Activated T-helper 1 cell treated with anti-CD3 and anti-CD28 coated beads, Interleukin-2, amount 50 U/mL, for 16 hours (primary cell): ENCODE results near the gene CACNA1H.

Experiments used
- DNase-seq, 2 donors: peaks; one replicate each; pipeline ENCODE4 v3.0.0-alpha.2; 2020; ENCODE audit warnings: low read depth in 1 of 2, low spot score in 1 of 2

The CACNA1H gene

DNA sequence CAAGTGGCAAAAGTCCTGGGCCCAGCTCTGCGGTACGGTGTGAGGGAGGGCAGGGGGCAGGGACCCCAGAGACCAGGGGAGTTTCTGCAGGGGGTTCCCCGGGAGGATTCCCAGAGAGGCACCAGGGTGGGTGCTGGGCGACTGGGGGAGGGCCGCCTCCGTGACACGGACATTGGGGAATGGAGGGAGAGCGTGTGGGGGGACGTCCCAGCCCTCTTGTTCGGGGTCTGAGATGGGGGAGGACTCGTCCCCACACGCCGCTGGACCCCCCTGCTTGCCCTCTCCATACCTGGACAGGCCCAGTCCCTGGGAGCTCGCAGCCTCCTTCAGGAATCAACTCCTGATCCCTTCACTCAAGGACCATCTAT lies 30.5 kb upstream of the CACNA1H start:
- no peak for DNase-seq

DNA sequence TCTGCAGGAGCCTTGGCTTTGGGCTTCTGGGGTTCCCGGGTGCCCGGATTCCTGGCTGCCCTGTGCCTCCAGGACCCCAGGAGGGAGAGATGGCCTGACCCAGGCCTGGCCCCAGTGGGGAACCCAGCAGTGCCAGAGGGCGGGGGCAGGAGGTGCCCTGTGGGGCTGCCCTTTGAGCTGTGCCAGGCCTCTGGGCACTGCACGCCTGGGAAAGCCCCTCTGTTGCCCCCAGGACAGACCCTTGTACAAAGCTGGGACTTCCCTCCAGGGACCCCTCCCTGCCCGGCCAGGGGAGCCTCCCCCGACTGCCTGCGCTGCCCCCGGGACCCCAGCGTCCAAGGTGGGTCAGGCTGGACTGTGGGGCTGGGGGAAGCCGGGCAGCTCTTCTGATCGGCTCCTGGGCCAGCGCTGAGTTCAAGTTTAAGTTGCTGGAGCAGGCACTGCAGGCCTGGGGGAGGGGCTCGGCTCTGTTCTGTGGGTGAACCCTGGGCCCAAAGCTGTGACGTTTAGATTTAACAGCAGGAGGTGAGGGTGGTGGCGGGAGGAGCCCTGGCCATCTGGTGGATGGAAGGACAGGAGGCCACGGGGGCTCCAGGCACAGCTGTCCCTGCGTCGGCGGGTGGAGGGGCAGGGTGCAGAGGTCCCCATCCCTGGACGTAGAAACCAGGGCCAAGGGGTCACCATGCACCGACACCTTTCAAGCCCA lies 29.2 kb upstream of the CACNA1H start:
- no peak for DNase-seq

DNA sequence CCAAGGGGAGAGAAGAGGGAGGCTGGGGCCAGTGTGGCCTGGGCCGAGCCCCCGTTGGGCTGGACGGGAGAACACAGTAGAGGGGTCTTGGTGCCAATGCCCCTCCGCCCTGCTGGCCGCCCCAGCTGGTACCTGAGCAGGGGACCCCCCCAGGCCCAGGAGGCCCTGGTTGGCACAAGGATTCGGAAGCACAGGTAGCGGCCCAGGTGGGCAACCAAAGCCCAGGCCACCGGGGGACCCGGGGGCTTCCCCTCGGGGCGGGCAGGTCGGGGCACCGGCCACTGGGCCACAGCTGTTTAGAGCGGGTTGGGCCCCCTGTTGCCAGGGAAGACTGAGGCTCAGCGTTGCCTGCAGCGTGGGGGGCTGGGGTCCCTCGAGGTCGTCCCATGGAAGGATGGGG lies 28.6 kb upstream of the CACNA1H start:
- no peak for DNase-seq

DNA sequence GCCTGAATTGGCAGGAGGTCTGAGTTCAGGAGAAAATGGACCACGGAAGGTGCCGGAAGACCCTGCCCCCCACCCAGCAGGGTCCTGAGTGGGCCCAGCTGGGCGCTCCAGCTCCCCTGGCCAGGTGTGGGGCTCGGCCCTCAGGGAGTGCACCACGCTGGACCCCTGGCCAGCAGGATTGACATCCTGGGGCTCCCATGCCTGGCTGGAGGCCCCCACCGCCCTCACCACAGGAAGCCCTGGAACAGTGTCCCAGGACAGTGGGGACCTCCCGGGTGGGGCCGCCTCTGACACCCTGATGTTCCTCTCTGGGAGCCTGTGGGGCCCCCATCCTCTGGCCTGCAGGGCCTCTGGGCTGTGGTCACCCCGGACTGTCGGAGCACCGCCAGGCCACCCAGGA lies 28.1 kb upstream of the CACNA1H start:
- DNase-seq, result no peak

DNA sequence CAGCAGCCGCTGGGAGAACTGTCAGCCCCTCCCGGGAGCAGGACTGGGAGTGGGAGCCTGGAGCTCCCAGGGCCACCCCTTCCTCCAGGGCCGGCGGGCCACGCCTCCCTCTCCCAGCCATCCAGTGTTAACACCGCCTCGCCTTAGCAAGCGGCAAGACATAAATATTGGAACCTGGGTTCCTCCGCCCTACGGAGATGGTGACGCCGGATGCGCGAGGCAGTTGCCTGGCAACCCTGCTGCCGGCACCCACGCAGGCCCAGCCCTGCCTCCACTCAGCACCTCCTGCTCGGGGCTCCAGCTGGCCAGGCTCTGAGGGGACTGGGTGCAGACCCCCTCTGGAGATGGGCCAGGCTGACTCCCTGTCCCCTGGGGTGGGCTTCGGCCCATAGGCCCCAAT lies 27.4 kb upstream of the CACNA1H start:
- DNase-seq, result no peak

DNA sequence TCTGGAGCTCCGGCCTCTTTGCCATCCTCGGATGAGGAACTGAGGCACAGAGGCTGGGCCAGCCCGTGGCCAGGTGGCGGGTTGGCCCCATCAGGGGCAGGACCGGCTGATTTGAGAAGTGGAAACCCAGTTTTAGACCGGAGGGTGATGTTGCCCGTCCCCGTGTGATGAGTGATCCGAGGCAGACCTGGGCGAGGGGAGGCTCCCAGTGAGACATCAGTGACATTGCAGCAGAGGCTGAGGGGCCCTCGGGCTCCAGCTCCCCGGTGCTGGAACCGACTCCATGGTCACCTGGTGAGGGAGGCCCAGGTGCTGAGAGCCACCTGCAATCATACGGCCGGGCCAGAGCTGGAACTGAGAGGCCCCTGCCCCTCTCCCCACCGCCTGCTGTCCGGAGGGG lies 26.9 kb upstream of the CACNA1H start:
- no peak for DNase-seq

DNA sequence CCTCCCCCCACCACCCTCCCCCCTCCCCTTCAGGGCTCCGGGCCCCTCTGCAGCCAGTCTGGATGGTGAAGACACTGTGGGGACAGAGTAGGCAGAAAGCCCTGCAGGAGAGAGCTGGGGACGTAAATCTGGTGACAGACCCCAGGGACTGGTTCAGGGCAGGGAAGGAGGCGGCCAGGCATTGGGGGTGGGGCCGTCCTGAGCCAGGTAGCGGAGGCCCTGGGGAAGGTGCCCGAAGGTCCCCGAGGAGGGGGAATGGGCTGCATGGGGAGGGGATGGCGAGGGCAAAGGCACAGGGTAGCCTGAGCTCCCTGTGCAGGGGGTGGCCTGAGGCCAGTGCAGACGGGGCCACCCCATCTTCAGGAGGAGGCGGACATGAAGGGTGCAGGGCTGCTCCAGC lies 26.3 kb upstream of the CACNA1H start:
- no peak for DNase-seq

DNA sequence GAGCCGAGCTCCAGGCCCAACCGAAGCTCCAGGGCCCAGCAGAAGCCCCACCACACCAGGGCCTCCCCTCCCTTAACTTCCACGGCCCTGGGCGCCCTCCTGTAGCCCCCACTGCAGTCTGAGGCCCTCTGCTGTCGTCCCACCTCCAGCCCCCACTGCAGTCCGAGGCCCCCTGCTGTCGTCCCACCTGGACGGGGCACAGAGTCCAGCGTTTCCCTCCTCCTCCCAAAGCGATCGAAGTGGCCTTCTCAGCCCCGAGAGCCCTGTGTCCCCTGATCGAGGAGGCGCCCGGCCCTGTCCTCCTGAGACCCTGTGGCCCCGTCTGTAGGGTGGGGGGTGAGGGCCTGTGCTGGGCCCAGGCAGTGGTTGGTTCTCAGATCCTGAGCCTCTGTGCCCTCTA lies 25.8 kb upstream of the CACNA1H start:
- DNase-seq, result no peak

DNA sequence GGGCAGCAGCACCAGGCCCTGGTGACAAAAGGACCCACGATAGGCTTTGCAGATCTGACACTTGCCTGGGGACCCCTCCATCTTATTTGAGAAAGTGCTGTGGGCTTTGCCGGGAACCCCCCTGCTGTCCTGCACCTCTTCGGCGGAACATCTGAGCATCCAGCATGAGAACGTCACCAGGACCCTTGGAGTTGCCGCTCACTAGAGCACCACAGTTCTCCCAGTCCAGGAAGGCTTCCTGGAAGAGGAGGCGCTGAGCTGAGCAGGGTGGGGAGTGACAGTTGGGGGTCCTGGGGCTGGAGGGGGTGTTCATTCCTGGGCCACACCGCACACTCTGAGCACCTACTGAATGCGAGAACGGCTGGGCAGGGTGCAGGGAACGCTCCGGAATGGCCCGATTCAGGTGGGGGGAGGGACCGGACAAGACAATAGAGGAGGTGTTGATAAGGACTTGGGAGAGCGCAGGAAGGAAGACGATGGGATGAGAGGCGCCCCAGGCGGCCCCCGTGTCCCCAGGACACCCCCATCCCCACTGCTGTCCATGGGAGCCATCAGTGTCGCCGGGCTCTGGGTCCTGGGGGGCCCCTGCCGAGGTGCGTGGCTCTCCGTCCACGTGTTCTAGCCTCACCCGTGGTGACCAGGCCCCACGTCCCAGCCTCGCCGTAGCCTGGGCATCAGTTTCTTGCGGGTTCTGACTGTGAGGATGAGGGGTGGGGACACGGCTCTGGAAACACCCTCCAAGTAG lies 24.8 kb upstream of the CACNA1H start:
- DNase-seq, result no peak

DNA sequence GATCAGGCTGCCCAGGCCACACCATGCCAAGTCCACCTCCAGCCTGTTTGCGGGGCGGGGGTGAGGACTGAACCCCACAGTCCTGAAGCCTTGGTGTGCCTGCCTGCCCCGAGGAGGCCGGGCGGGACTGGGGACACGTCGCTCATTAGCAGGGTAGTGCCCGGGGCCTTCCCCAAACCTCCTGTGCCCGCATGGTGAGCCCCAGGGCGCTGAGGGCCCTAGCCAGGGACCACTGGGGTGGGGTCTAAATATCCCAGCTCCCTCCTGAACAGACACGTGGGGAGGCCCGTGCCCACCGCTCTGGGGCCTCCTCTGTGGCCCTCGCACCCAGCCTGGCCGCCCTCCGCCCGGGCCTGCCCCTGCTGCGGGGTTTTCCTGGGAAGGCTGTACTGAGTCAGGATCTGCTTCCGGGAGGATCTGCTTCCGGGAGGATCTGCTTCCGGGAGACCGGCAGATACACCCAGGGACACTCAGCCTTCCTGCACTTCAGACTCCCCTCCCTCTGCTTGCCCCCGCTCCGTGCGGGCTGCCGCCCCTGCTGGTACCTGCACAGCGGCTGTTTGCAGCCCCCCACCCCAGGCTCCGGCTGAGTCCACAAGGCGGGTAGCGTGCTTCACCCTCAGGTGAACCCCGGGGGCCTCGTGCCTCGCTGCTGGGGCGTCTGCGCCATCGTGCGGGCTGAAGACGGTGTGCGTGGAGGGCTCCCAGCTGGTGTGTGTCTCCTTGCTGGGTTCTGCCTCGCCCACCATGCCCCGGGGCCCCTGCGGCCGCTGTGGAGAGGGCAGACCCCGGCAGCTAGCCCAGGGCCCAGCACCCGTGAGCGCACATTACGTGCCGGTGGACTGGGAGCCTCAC lies 23.6 kb upstream of the CACNA1H start:
- no peak for DNase-seq

DNA sequence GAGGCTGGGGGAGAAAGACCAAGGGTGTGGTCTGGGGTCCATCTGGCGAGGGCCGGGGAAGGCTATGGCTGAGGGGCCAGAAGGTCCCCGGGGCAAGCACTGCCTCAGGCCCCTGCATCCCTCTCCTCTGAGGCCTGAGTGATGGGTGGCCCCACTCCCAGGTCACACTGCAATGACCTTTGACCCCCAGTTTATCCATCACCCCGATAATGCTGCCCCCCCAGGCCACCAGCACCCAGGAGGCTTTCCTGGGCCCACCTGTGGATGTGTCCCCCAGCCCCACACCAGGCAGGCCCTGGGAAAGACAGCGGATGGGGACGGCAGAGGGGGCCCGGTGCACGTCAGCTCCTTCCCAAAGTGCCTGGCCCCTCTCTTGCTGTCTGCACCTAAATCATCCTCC lies 22.5 kb upstream of the CACNA1H start:
- DNase-seq, result no peak

DNA sequence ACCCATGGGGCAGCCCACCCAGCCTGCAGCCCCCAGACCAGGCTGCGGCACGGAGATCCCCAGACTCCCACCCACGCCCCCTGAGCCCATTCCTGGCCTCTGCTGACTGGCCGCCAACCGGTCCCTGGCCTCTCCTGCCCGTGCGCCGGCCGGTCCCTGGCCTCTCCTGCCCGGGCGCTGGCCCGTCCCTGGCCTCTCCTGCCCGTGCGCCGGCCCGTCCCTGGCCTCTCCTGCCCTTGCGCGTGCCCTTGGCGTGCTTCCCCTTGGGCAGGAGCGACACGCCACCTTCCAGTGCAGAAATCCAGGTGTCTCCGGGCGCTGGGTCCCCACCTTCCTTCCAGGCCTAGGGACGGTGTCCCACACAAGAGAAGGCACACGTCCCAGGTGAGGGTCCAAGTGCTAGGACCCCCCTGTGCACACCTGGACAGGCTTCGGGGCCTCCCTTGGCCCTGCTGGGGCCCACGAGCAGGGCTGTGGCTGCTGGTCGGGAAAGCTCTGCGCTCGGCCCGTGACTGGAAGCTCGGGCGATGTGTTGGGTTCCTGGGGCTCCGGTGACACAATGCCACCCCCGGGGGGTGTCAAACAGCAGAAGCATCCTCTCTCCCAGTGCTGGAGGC lies 21.4 kb upstream of the CACNA1H start:
- DNase-seq, result no peak

DNA sequence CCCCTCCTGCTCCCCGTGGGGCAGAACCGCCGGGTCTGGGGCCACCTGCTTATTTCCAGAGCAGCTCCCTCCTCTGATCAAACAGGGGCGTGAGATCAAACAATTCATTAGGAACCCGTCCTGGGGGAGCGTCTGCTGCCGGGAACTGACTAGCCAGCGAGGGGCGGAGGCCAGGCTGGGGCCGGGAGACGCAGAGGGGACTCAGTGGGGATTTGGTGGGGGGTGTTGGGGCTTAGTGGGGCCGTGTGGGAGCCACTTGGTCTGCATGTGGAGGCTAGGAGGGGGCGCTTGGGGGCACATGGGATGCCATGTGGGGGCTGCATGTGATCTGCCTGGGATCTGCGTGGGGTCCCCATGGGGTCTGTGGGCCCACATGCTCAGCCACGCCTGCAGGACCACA lies 20.5 kb upstream of the CACNA1H start:
- no peak for DNase-seq

DNA sequence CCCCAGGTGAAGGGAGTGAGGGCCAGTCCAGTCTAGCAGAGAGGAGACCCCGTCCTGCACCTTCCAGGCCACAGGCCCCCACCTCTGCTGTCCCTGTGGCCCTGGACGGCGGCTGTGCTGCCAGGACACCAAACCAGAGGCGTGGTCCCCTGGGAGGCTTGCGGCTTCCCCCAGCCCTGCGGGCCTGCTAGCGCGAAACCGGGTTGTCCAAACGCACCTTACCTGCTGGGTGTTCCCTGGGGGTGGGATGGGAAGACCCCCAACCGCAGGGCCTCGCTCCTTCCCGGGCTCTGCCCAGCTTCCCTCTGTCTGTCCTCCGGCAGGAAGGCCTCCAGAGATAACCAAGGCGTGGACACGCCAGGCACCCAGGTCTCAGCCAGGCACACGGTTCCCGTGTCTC lies 19.6 kb upstream of the CACNA1H start:
- DNase-seq, result no peak

DNA sequence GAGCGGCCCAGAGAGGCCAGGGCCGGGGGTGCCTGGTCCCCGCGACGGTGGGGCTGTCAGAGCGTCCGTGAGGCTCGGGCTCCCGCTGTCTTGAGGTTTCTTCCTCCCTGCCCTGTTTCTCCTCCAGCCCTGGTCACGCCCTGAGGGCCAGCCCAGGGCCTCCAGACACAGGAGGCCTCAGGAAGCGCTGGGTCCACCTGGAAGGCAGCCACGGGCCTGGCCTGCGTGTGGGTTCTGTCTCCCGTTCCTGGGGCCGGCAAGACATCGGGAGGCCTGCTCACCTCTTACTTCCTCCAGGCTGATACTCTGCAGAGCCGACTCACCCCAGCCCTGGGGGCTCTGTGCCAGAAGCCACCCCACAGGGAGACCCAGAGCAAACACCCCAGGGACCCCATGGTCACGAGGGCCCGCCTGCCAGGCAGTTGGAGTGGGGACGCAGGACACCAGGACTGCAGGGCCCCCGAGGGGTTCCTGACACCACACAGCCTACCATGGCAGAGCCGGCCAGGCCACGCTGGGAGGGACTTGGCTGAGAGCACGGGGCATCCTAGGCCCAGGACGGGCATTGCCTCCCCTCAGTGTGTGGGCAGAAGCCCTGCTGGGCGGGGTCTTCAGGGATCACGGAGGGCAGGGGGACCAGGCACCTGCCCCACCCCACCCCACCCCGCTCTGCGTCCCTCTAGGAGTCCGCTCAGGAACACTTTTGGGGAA lies 18.9 kb upstream of the CACNA1H start:
- DNase-seq, result no peak

DNA sequence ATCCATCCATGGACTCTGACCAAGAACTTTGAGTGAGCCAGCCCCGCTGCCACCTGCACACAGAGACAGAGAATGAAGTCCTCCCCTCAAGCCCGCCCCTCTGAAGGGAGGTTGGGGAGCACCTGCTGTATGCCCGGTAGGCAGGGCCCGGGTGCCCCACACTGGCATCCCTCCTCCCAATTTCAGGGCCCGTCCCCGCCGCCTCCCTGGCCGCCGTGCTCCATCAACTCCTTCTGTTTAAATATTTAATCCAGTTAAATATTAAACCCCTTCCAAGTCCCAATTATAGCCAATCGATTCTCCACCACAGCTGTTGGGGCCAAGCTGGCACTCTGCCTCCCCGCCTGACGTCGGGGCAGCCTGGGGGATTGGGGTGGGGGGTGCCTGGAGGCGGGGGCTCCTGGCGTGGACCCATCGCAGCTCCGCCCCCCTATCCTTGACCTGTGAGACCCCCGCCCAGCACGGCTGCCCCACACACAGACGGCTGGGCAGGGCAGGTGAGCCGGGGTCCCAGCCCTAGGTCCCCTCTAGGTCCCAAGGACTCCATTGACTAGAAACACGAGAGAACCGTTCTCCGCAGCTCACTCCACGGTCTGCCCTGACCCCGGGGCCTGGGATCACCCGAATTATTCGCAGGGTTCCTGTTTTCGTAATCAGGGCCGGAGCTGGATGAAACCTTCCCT lies 18.0 kb upstream of the CACNA1H start:
- DNase-seq, result no peak

DNA sequence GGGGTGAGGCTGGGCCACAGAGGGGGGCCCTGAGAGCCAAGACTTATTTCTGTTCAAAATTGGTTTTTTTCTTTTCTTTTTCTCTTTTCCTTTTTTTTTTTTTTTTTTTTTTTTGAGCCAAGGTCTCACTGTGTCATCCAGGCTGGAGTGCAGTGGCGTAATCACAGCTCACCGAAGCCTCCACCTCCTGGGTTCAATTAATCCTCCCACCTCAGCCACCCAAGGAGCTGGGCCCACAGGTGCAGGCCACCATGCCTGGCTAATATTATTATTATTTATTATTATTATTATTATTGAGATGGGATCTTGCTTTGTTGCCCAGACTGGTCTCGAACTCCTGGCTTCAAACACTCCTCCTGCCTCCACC lies 17.5 kb upstream of the CACNA1H start:
- no peak for DNase-seq

DNA sequence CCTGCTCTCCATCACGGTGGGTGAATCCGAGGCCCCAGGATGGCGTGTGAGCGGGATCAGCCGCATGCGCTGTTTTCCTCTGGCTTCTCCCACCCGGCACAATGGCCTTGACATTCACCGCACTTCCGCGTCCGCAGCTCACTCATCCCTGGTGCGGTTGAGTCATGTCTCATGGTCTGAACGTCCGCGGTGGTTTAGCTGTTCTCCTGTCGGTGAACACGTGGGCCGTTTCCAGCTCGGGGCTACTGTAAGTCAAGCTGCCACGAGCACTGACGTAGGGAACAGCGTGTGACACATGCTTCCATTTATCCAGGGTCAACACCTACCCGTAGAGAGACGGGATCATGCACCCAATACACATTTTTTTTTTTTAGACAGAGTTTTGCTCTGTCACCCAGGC lies 15.3 kb upstream of the CACNA1H start:
- no peak for DNase-seq

DNA sequence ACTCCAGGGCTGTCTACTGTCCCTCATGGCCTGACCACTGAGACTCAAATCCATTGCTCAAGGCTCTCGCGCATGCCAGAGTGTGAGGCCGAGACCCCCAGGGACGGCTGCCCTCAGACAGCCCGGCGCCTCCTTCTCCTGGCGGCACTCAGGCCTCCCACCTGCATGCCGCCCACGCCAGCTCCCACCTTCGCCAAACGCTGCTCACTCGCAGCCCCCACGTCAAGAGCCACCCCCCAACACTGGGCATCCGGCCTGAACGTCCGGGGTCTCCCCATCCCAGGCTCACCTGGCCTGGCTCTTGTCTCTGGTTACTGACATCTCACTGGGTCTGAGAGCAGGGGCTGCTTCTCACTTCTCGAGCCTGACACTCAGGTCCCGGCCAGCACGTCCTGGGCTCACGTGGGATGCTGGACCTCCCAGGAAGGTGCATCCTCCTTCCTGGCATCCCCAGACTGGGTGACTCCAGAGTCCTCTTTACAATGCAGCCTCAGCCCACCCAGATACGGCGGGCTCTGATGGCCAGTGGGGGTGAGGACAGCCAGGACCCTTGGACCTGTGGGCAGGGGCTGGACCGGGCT lies 12.2 kb upstream of the CACNA1H start:
- DNase-seq, result no peak

DNA sequence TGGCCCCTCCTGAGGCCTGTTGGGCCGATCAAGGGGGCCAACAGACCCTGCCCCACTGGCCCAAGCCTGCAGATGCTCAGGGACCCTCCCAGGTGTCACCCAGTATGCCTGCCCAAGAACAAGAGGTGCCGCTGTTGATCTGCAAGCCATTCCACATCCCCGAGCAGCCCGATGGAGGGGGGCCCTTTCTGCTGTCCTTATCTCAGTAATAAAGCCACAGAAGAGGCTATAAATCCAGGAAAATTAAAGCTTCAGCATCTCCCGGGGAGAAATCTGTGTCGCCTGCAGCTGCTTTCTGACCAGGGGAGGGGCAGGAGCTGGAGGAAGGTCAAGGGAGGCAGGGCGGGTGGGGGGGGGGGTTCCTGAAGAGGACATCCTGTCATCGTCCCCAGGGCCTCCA lies 11.7 kb upstream of the CACNA1H start:
- DNase-seq, result no peak
